ENCODE measurements around the gene MVK. TPM values are rescaled to one million over a fixed set of nuclear protein-coding genes. Genes with fewer than 3 reads are reported as not detected.

The MVK gene
- total RNA-seq, 2 donors from 2014 or later = 8.6 to 12.2 TPM

GRCh38 chr12:109580684-109581333, 7.2 kb downstream of the MVK start:
- TF ChIP-seq POLR2A (IDR thresholded peaks at IDR 0.05) = no peak
- no peak for TF ChIP-seq CTCF (IDR thresholded peaks at IDR 0.05)
- ATAC-seq (no peak), DNase-seq (no peak)
- no peak overlapping the region for H3K4me3 ChIP-seq
- peaks cover 0 to under 1% of the 10 kb centered on the region in 2 donors for H3K36me3 ChIP-seq (replicated peaks in 1 of 2; ENCODE audit: insufficient read depth in 1 of 2, low read depth in 2 of 2)
- no peaks in the 10 kb centered on the region for H3K27me3 ChIP-seq
- no peaks in the 10 kb centered on the region for H3K4me1 ChIP-seq
- 88 to 93% methylated on average over 13 of the region's 13 CpGs for WGBS, 2 donors
- intact Hi-C loops (cut with DNase I) = no loop called here
- H3K9me3 ChIP-seq = no peaks in the 10 kb centered on the region
- no peak overlapping the region for H3K27ac ChIP-seq

- H3K4me1 ChIP-seq = no peaks in the 10 kb centered on the region
- H3K4me3 ChIP-seq = no peak overlapping the region
- no peaks in the 10 kb centered on the region for H3K27me3 ChIP-seq
- H3K36me3 ChIP-seq (replicated peaks in 1 of 2; ENCODE audit: insufficient read depth in 1 of 2, low read depth in 2 of 2) = no peaks in the 10 kb centered on the region
- H3K9me3 ChIP-seq = no peaks in the 10 kb centered on the region
- 93 to 94% methylated on average over 12 to 18 of the region's 18 CpGs for WGBS, 2 donors
- no peak for DNase-seq
- TF ChIP-seq POLR2A (IDR thresholded peaks at IDR 0.05) (peak in 1 of 3 donors; percentile 6), CTCF (IDR thresholded peaks at IDR 0.05) (no peak)
- no peak overlapping the region for H3K27ac ChIP-seq
- no peak for ATAC-seq
- intact Hi-C loops (cut with DNase I) = no loop called here
Measured at GRCh38 chr12:109581334-109581691, 7.7 kb downstream of the MVK start.

DNA sequence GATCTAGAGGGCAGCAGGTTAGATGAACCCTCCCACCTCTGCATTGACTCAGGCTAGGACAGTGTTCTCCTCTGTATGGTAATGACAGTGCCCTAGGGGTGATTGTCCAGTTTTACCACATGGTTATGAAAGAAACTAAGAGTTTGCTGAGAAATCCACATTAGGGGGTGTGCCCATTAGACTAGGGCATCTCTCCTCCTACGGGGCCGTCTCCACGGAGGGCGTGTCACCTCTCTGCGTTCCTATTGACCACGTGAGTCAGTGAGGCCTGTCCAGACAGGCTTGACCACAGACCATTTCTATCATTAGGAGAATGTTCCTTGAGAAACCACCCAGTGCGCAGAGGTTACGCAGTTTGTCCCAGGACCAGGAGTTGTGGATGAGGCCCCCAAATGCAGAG, 8.3 kb downstream of the MVK start:
- TF ChIP-seq POLR2A (IDR thresholded peaks at IDR 0.05) (no peak), CTCF (IDR thresholded peaks at IDR 0.05) (no peak)
- Histone ChIP-seq H3K36me3 (replicated peaks in 1 of 2; ENCODE audit: insufficient read depth in 1 of 2, low read depth in 2 of 2) (no peaks in the 10 kb centered on the region), H3K27me3 (no peaks in the 10 kb centered on the region), H3K4me3 (no peak overlapping the region), H3K4me1 (no peaks in the 10 kb centered on the region), H3K27ac (no peak overlapping the region), H3K9me3 (no peaks in the 10 kb centered on the region)
- DNase-seq (no peak), ATAC-seq (no peak)
- intact Hi-C loops (cut with DNase I) = no loop called here
- 88 to 94% methylated on average over 8 of the region's 8 CpGs for WGBS, 2 donors

GRCh38 chr12:109582636-109583035, 9.0 kb downstream of the MVK start:
- TF ChIP-seq POLR2A (IDR thresholded peaks at IDR 0.05) = no peak
- no peak for TF ChIP-seq CTCF (IDR thresholded peaks at IDR 0.05)
- ATAC-seq (no peak), DNase-seq (no peak)
- Histone ChIP-seq H3K27me3 (no peaks in the 10 kb centered on the region), H3K9me3 (no peaks in the 10 kb centered on the region), H3K4me1 (no peaks in the 10 kb centered on the region), H3K27ac (no peak overlapping the region), H3K36me3 (replicated peaks in 1 of 2; ENCODE audit: insufficient read depth in 1 of 2, low read depth in 2 of 2) (no peaks in the 10 kb centered on the region), H3K4me3 (no peak overlapping the region)
- intact Hi-C loops (cut with DNase I) = no loop called here
- WGBS, 2 donors = 80 to 88% methylated on average over 5 of the region's 5 CpGs

DNA sequence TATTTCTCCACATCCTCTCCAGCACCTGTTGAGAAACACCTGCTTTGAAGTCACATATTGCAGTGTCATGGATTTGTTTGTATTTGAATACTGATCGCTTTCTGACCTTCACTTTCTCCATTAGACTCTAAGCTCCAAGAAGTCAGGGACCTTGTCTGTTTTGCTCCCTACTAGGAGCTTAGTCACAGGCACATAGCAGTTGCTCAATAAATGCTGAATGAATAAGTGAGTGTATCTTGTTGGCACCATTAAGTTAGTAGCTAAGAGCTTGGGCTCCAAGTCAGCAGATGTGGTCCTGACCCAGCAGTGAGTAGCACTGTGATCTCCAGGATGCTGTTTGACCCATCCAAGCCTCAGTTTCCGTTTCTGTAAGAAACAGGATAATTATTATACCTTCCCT, 10.1 kb downstream of the MVK start:
- H3K4me3 ChIP-seq = no peak overlapping the region
- intact Hi-C loops (cut with DNase I) = no loop called here
- 91 to 93% methylated on average over 2 of the region's 2 CpGs for WGBS, 2 donors
- DNase-seq = no peak
- H3K4me1 ChIP-seq = no peaks in the 10 kb centered on the region
- H3K36me3 ChIP-seq (replicated peaks in 1 of 2; ENCODE audit: insufficient read depth in 1 of 2, low read depth in 2 of 2) = no peaks in the 10 kb centered on the region
- ATAC-seq = no peak
- H3K9me3 ChIP-seq = no peaks in the 10 kb centered on the region
- no peaks in the 10 kb centered on the region for H3K27me3 ChIP-seq
- H3K27ac ChIP-seq = no peak overlapping the region
- TF ChIP-seq CTCF (IDR thresholded peaks at IDR 0.05) = no peak
- TF ChIP-seq POLR2A (IDR thresholded peaks at IDR 0.05) = no peak

Data from body of pancreas (tissue), 4 donors.